Stomach (tissue), 9 donors: ENCODE measurements around the gene GALNT2. TPM values are rescaled to one million over a fixed set of nuclear protein-coding genes. Genes with fewer than 3 reads are reported as not detected.

Experiments
- DNase-seq, 2 donors: peaks; one replicate each; pipeline versions ENCODE4 v3.0.0 to v3.0.0-alpha.2; 2013 to 2019
- H3K27ac ChIP-seq, 5 donors: fragments of 200-600 bp in 4 of 5; sonication (generic) in 4 of 5; one replicate each; pipeline ENCODE4 v1.5.1; 2013 to 2019; ENCODE audit warnings: mild to moderate bottlenecking in 1 of 5, moderate library complexity in 1 of 5
- H3K27me3 ChIP-seq, 3 donors: fragments of 200-600 bp; sonication (generic); one replicate each; pipeline ENCODE4 v1.5.1; 2017 to 2019; ENCODE audit warnings: mixed run types in 1 of 3
- H3K36me3 ChIP-seq, 4 donors: fragments of 200-600 bp; sonication (generic); 1 replicate in 3 of 4; 2 replicates in 1 of 4; pipeline ENCODE4 v1.5.1; 2016 to 2019
- H3K4me1 ChIP-seq, 4 donors: fragments of 200-600 bp; sonication (generic); one replicate each; pipeline ENCODE4 v1.5.1; 2016 to 2019
- H3K4me3 ChIP-seq, 4 donors: fragments of 200-600 bp; sonication (generic) in 3 of 4; one replicate each; pipeline ENCODE4 v1.5.1; 2016 to 2019; ENCODE audit warnings: mild to moderate bottlenecking in 1 of 4
- H3K9me3 ChIP-seq, 4 donors: fragments of 200-600 bp; sonication (generic); one replicate each; pipeline ENCODE4 v1.5.1; 2016 to 2019
- EP300 ChIP-seq: sonication (generic); formaldehyde crosslinking; IDR thresholded peaks from one replicate; pipeline ENCODE4 v1.6.1; 2017; ENCODE audit warnings: antibody characterized with exemption
- POLR2A ChIP-seq, 4 donors: fragments of 450-650 bp; IDR thresholded peaks; one replicate each; pipeline ENCODE4 v1.6.1; 2016; ENCODE audit warnings: antibody characterized with exemption in 4 of 4, control low read depth in 2 of 4, mild to moderate bottlenecking in 1 of 4, moderate library complexity in 1 of 4
- POLR2AphosphoS5 ChIP-seq, 3 donors: sonication (generic); formaldehyde crosslinking; IDR thresholded peaks; one replicate each; pipeline ENCODE4 v1.6.1; 2016; ENCODE audit warnings: antibody characterized with exemption in 3 of 3
- WGBS, 5 donors: extraction: QIAGEN DNeasy Blood & Tissue Kit in 3 of 5; methylation state at CpG; one replicate each; pipeline versions ENCODE4 v1.1.5 to v1.1.7; 2013 to 2018; 5-methylcytosine and 5-hydroxymethylcytosine counted together
- intact Hi-C: fragments of 100-400 bp; cut with DNase I; formaldehyde crosslinking; loops from one replicate; pipeline ENCODE4 v1.15.1; 2023; ENCODE audit warnings: low total_unique reads
- polyA plus RNA-seq, 3 donors: library from polyadenylated mRNA; stranded (reverse); fragments of 200-250 nt; gene quantifications; one replicate each; pipeline ENCODE4 v1.2.3, GENCODE V29; 2013
- total RNA-seq, 5 donors: library from RNA; depleted of rRNA; stranded (reverse); fragments of >200 nt; gene quantifications; one replicate each; pipeline versions ENCODE4 v1.1.0 to v1.2.3, GENCODE V29; 2014 to 2016
- TF ChIP-seq, protein P1 (sequence below), 7 experiments: fragments of 450-650 bp in 4 of 7; fragments of 200-600 bp in 3 of 7; sonication (generic) in 3 of 7; IDR thresholded peaks; one replicate each; pipeline ENCODE4 v1.5.1; 2016 to 2019; ENCODE audit warnings: antibody characterized with exemption in 7 of 7, control low read depth in 2 of 7, mild to moderate bottlenecking in 1 of 7
- donor health status: healthy with polysubstance abuse.
- donor health status: Bipolar disorder and iron deficiency.
- donor health status: healthy.

The GALNT2 gene
- total and polyA plus RNA-seq, 8 donors = 5.5 to 101 (median 43.1) TPM

DNA sequence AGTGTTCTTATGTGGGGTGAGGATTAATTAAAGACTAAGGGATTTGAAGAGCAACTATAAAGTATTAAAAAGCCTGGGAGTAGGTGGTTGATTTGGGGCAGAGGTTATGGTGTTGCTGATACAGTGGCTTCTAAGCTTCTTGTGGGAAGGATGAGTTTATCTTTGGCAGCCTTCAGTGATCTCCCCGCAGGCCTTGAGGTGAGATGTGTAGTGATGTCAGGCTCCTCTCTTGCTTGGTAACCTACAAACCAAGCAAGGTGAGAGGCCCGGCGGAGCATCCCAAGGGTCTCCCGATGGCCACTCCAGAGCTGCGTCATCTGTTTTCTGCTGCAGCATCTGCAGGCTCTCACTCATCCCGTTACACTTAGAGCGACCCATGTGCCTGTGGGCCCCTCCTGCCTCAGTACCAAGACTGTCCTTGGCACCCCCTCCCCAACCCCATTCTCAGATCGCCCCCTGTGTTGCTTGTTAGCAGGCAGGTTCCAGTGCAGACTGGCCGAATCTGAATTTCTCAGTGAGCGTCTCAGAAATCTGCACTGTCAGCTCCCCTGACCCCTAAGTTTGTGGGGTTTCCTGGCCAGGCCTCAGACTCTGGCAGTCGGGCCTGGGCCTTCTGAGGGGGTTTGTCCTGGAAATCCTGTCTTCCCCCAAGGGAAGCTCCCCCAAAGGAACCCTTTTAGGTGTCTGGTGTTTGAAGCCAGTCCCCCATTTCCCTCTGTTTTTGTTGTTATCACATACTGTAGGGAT lies 77.9 kb downstream of the GALNT2 start:
- Histone ChIP-seq H3K27me3 (no peaks in the 10 kb centered on the region), H3K36me3 (no peaks in the 10 kb centered on the region), H3K4me1 (peaks cover 17 to 99% (median 66%) of the 10 kb centered on the region in 4 donors), H3K4me3 (no peak overlapping the region), H3K9me3 (no peaks in the 10 kb centered on the region), H3K27ac (peak overlapping the region in 3 of 5 donors; percentile 1 to 72 (median 37))
- WGBS, 5 donors = 90 to 94% (median 93%) methylated on average over 11 of the region's 11 CpGs
- DNase-seq = no peak
- no peak for TF ChIP-seq EP300
- no peak for TF ChIP-seq POLR2AphosphoS5 (IDR thresholded peaks at IDR 0.05)
- no peak for TF ChIP-seq POLR2A (IDR thresholded peaks at IDR 0.05)
- TF ChIP-seq, protein P1, sequence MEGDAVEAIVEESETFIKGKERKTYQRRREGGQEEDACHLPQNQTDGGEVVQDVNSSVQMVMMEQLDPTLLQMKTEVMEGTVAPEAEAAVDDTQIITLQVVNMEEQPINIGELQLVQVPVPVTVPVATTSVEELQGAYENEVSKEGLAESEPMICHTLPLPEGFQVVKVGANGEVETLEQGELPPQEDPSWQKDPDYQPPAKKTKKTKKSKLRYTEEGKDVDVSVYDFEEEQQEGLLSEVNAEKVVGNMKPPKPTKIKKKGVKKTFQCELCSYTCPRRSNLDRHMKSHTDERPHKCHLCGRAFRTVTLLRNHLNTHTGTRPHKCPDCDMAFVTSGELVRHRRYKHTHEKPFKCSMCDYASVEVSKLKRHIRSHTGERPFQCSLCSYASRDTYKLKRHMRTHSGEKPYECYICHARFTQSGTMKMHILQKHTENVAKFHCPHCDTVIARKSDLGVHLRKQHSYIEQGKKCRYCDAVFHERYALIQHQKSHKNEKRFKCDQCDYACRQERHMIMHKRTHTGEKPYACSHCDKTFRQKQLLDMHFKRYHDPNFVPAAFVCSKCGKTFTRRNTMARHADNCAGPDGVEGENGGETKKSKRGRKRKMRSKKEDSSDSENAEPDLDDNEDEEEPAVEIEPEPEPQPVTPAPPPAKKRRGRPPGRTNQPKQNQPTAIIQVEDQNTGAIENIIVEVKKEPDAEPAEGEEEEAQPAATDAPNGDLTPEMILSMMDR (IDR thresholded peaks at IDR 0.05) = no peak
- intact Hi-C loops = no loop called here

DNA sequence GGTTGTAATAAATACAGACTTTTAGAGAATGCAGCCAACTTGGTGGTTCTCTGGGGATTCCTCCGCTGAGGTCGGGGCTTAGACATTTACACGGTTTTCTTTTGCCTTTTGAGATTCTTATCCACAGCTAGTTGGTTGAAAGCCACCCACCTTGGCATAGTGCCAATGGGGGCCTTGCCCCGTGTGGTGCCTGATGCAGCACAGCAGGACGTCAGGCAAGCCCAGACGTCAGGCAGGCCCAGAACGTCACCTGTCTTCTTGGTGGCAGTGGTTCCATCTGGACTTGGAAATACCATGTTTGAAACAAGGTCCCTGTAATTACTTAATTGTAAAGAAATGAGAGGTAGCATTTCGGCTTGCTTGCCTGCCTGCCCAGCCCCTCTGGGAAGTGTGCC lies 78.5 kb downstream of the GALNT2 start:
- no peak overlapping the region for H3K4me3 ChIP-seq
- DNase-seq = no peak
- WGBS, 5 donors = 41 to 57% (median 43%) methylated on average over 8 of the region's 8 CpGs
- H3K27me3 ChIP-seq = no peaks in the 10 kb centered on the region
- peak overlapping the region in 3 of 5 donors; percentile 1 to 72 (median 37) for H3K27ac ChIP-seq
- intact Hi-C loops = no loop called here
- no peaks in the 10 kb centered on the region for H3K9me3 ChIP-seq
- TF ChIP-seq, protein P1 (IDR thresholded peaks at IDR 0.05) = no peak
- TF ChIP-seq POLR2A (IDR thresholded peaks at IDR 0.05) (no peak), EP300 (no peak), POLR2AphosphoS5 (IDR thresholded peaks at IDR 0.05) (no peak)
- H3K4me1 ChIP-seq = peaks cover 16 to 97% (median 63%) of the 10 kb centered on the region in 4 donors
- no peaks in the 10 kb centered on the region for H3K36me3 ChIP-seq

DNA sequence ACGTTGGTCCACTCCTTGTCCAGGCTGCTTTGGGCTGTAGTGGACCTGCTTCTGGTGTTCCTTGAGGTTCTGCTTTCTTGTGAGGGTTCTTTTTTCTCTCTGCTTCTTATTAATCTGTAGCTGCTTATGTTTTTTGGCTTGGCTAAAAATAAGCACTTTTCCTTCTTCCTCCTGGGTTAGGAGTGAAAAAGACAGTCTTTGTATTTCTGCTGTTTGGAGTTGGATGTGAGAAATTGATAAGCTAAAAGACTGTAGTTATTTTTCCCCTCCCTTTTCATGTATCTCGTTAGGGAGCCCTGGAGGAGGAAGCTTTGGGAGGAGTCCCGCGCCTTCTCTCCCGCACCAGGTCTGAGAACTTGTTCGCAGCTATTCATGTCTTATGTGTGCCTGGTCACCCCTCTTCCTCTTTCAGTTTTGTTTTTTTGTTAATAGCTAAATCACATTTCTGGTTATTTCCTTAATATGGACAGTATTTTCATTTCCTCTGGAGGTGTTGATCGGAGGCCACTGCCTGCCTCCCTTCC lies 79.0 kb downstream of the GALNT2 start:
- 42 to 61% (median 51%) methylated on average over 7 of the region's 7 CpGs for WGBS, 5 donors
- no peaks in the 10 kb centered on the region for H3K27me3 ChIP-seq
- peak overlapping the region in 3 of 5 donors; percentile 1 to 72 (median 37) for H3K27ac ChIP-seq
- peak in 1 of 2 donors; percentile 44 for DNase-seq
- H3K9me3 ChIP-seq = no peaks in the 10 kb centered on the region
- peaks cover 16 to 97% (median 62%) of the 10 kb centered on the region in 4 donors for H3K4me1 ChIP-seq
- no peaks in the 10 kb centered on the region for H3K36me3 ChIP-seq
- H3K4me3 ChIP-seq = no peak overlapping the region
- intact Hi-C loops = no loop called here
- no peak for TF ChIP-seq POLR2A (IDR thresholded peaks at IDR 0.05)
- no peak for TF ChIP-seq POLR2AphosphoS5 (IDR thresholded peaks at IDR 0.05)
- TF ChIP-seq, protein P1 (IDR thresholded peaks at IDR 0.05) = no peak

DNA sequence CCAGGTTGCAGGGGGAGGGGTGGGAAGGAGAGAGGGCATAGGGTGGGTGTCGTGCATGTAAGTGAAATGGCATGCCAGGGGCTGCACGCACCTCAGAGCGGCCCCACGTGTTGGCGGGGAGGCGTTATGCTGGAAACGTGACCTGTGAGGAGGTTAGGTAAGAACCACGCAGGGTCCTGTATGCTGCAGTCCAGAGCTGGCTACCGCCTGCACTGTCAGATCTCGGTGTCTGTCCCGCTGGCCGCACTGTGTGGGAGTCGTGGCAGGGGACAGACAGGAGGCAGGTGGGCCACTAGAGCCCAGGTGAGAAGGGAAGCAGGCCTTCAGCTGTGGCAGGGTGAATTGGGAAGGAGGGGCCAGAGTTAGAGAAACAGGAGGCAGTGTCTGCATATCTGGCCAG lies 79.7 kb downstream of the GALNT2 start:
- Histone ChIP-seq H3K9me3 (no peaks in the 10 kb centered on the region), H3K27ac (peak overlapping the region in 3 of 5 donors; percentile 1 to 72 (median 37)), H3K36me3 (no peaks in the 10 kb centered on the region), H3K4me1 (peaks cover 16 to 92% (median 60%) of the 10 kb centered on the region in 4 donors), H3K4me3 (no peak overlapping the region), H3K27me3 (no peaks in the 10 kb centered on the region)
- TF ChIP-seq POLR2A (IDR thresholded peaks at IDR 0.05) (no peak), POLR2AphosphoS5 (IDR thresholded peaks at IDR 0.05) (no peak), EP300 (no peak)
- TF ChIP-seq, protein P1 (IDR thresholded peaks at IDR 0.05) = no peak
- WGBS, 5 donors = 94 to 99% (median 97%) methylated on average over 13 of the region's 13 CpGs
- intact Hi-C loops = no loop called here
- no peak for DNase-seq
